ENCODE measurements around the gene AIFM2.

DNA sequence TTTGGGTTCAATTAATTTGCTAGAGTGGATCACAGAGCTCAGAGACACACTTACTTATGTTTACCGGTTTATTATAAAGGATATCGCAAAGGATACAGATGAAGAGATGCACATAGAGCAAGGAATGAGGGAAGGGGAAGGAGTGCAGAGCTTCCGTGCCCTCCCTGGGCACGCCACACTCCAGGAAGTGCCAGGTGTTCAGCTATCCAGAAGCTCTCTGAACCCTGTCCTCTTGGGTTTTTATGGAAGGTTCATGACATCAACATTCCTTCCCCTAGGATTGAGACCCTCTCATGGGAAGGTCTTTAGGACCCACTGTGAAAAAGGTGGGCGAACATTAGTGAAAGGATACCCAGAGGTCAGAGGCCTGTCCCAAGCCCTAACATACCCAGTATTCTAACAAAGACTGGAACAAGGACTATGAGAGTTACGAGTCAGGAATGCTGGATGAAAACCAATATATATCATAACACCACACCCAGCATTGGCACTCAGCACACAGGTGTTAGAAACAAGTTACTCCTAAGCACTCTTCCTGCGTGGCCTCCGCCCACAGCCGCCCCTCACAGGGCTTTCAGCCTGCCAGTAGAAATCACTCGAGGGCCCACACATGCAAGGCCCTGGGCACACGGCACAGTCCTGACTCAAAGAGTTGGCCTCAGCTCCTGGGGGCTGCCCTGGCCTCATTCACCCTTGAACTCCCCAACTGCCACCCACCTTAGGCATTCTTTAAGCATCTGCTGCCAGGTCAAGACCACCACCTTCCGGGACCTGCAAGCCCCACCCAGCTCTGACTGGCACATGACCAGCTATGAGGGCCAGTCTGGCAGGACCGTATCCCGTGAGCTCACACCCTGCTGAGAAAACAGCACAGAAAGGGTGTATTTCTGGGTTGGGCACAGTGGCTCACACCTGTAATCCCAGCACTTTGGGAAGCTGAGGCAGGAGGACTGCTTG lies 5.6 kb upstream of the AIFM2 start:
- no peak for TF ChIP-seq POLR2A (IDR thresholded peaks at IDR 0.05)
- TF ChIP-seq, protein P1, sequence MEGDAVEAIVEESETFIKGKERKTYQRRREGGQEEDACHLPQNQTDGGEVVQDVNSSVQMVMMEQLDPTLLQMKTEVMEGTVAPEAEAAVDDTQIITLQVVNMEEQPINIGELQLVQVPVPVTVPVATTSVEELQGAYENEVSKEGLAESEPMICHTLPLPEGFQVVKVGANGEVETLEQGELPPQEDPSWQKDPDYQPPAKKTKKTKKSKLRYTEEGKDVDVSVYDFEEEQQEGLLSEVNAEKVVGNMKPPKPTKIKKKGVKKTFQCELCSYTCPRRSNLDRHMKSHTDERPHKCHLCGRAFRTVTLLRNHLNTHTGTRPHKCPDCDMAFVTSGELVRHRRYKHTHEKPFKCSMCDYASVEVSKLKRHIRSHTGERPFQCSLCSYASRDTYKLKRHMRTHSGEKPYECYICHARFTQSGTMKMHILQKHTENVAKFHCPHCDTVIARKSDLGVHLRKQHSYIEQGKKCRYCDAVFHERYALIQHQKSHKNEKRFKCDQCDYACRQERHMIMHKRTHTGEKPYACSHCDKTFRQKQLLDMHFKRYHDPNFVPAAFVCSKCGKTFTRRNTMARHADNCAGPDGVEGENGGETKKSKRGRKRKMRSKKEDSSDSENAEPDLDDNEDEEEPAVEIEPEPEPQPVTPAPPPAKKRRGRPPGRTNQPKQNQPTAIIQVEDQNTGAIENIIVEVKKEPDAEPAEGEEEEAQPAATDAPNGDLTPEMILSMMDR (IDR thresholded peaks at IDR 0.05) = no peak
- TF ChIP-seq EP300 (IDR thresholded peaks at IDR 0.05) = no peak
- TF ChIP-seq POLR2AphosphoS5 (IDR thresholded peaks at IDR 0.05) = no peak
